K562 (cell line): ENCODE data around the gene NOD1. TPM values are rescaled to one million over a fixed set of nuclear protein-coding genes. Genes with fewer than 3 reads are reported as not detected.

Experiments
- ARID3A ChIP-seq: IDR thresholded peaks from 2 replicates; pipeline ENCODE4 v1.6.1; 2012; ENCODE audit warnings: low read depth, low read length, improper control_type of control experiment, borderline replicate concordance
- CREB1 ChIP-seq, 2 experiments: sonication (generic) in 1 of 2; formaldehyde crosslinking in 1 of 2; IDR thresholded peaks; 2 replicates each; pipeline versions ENCODE4 v1.6.1 to v1.8.0; 2012 to 2022; ENCODE audit warnings: inconsistent platforms in 1 of 2, mild to moderate bottlenecking in 1 of 2, missing genetic modification reagents in 1 of 2, moderate library complexity in 1 of 2
- EHMT2 ChIP-seq: fragments of 450-650 bp; IDR thresholded peaks from 2 replicates; pipeline ENCODE4 v1.6.1; 2018; ENCODE audit warnings: antibody characterized with exemption
- EP400 ChIP-seq: fragments of 450-650 bp; IDR thresholded peaks from 2 replicates; pipeline ENCODE4 v1.6.1; 2017; ENCODE audit warnings: antibody characterized with exemption, mild to moderate bottlenecking, moderate library complexity
- HNRNPH1 ChIP-seq: fragments of 200-400 bp; formaldehyde crosslinking; optimal IDR thresholded peaks from 2 replicates; pipeline ENCODE3; 2017; ENCODE audit warnings: low read depth, mild to moderate bottlenecking, low read length, moderate library complexity
- LCOR ChIP-seq: sonication (generic); formaldehyde crosslinking; IDR thresholded peaks from 2 replicates; pipeline ENCODE4 v1.8.0; 2022; ENCODE audit warnings: mild to moderate bottlenecking, missing genetic modification reagents
- MBD1 ChIP-seq: fragments of 250-450 bp; sonication (Bioruptor Pico); IDR thresholded peaks from 2 replicates; pipeline ENCODE4 v1.8.0; 2022; ENCODE audit warnings: inconsistent platforms
- POLR2AphosphoS5 ChIP-seq: IDR thresholded peaks from 2 replicates; pipeline ENCODE4 v1.6.1; 2011; ENCODE audit warnings: mild to moderate bottlenecking, low read depth, low read length, moderate library complexity; ENCODE audit not compliant: control insufficient read depth, insufficient read depth
- SIN3B ChIP-seq: fragments of 450-650 bp; IDR thresholded peaks from 2 replicates; pipeline ENCODE4 v1.6.1; 2017; ENCODE audit warnings: low read depth, mild to moderate bottlenecking, moderate library complexity
- TAF7 ChIP-seq: fragments of 450-650 bp; IDR thresholded peaks from 2 replicates; pipeline ENCODE4 v1.6.1; 2016; ENCODE audit warnings: missing genetic modification characterization, missing compliant biosample characterization
- THRA ChIP-seq: fragments of 450-650 bp; IDR thresholded peaks from 2 replicates; pipeline ENCODE4 v1.6.1; 2017; ENCODE audit warnings: mild to moderate bottlenecking, moderate library complexity
- ZBTB33 ChIP-seq: sonication (generic); formaldehyde crosslinking; IDR thresholded peaks from 2 replicates; pipeline ENCODE4 v1.8.1; 2023; ENCODE audit warnings: mild to moderate bottlenecking, missing genetic modification reagents
- ZBTB7A ChIP-seq: IDR thresholded peaks from 2 replicates; pipeline ENCODE4 v1.6.1; 2011; ENCODE audit warnings: low read depth, mild to moderate bottlenecking, low read length, moderate library complexity, borderline replicate concordance; ENCODE audit not compliant: control insufficient read depth
- ZFP30 ChIP-seq: fragments of 250-450 bp; sonication (Bioruptor Pico); IDR thresholded peaks from 2 replicates; pipeline ENCODE4 v1.8.0; 2022; ENCODE audit warnings: moderate library complexity, mild to moderate bottlenecking, inconsistent platforms, borderline replicate concordance
- ZFPM2 ChIP-seq: fragments of 250-450 bp; sonication (Bioruptor Pico); IDR thresholded peaks from 2 replicates; pipeline ENCODE4 v1.5.1; 2022; ENCODE audit warnings: mild to moderate bottlenecking
- ZNF23 ChIP-seq: fragments of 250-450 bp; sonication (Bioruptor Pico); IDR thresholded peaks from 2 replicates; pipeline ENCODE4 v1.4.0; 2020; ENCODE audit warnings: mild to moderate bottlenecking
- ZNF280B ChIP-seq: fragments of 250-450 bp; sonication (Bioruptor Pico); IDR thresholded peaks from 2 replicates; pipeline ENCODE4 v1.5.1; 2021; ENCODE audit warnings: mild to moderate bottlenecking
- ZNF695 ChIP-seq: fragments of 450-650 bp; formaldehyde crosslinking; IDR thresholded peaks from 2 replicates; pipeline ENCODE4 v1.4.0; 2020; ENCODE audit warnings: mild to moderate bottlenecking, moderate library complexity
- polyA plus RNA-seq, 8 experiments: library from polyadenylated mRNA; depleted of rRNA in 4 of 8; stranded (reverse) in 5 of 8; unstranded in 3 of 8; fragments of >200 nt; fragmentation: Nextera tagmentation in 2 of 8; fragmentation: Illumina TruSeq in 1 of 8; extraction: Ambion mirVana in 2 of 8; extraction: Trizol in 1 of 8; gene quantifications; 2 replicates each; pipeline versions ENCODE4 v1.2.1 to v1.2.3, GENCODE V29; 2011 to 2014; ENCODE audit warnings: inconsistent platforms in 1 of 8, missing spikeins in 1 of 8
- total RNA-seq, 7 experiments: library from RNA; depleted of rRNA in 6 of 7; stranded (reverse); fragments of >200 nt in 6 of 7; fragmentation: Illumina TruSeq in 2 of 7; extraction: Trizol in 2 of 7; gene quantifications; 2 replicates each; pipeline versions ENCODE4 v1.2.1 to v1.2.3, GENCODE V29; 2011 to 2021; ENCODE audit warnings: low replicate concordance in 1 of 7

The NOD1 gene
- total and polyA plus RNA-seq, 9 of the 15 experiments (the other 6 are each of a cell fraction or from before 2014, with no cell fraction given): 0.34 to 7.1 (median 4.7) TPM

- TF ChIP-seq ARID3A: no peak
- no peak for TF ChIP-seq MBD1 (CRISPR knock-in tag)
- no peak for TF ChIP-seq ZFPM2 (CRISPR knock-in tag)
- peak; percentile 41; the same call in 1 of the 2 replicates for TF ChIP-seq CREB1 (IDR thresholded peaks at IDR 0.05)
- TF ChIP-seq CREB1 (CRISPR knock-in tag; IDR thresholded peaks at IDR 0.05): peak; percentile 61
- no peak for TF ChIP-seq ZFP30 (CRISPR knock-in tag)
- no peak; the same call in 1 of the 2 replicates for TF ChIP-seq ZBTB33 (CRISPR knock-in tag)
- no peak for TF ChIP-seq ZNF695 (CRISPR knock-in tag)
- no peak for TF ChIP-seq HNRNPH1
- no peak for TF ChIP-seq THRA
- peak; percentile 36 for TF ChIP-seq SIN3B
- TF ChIP-seq POLR2AphosphoS5: peak; percentile 83
- TF ChIP-seq LCOR (CRISPR knock-in tag): peak; percentile 76; the same call in 1 of the 2 replicates
- no peak for TF ChIP-seq ZNF280B (CRISPR knock-in tag)
- peak; percentile 91 for TF ChIP-seq EP400
- no peak for TF ChIP-seq EHMT2
- TF ChIP-seq ZNF23 (CRISPR knock-in tag): no peak
- peak; percentile 73; the same call in 1 of the 2 replicates for TF ChIP-seq ZBTB7A
- 0 out of 2 replicates have a peak, but pooled peaks have one; percentile 10 for TF ChIP-seq TAF7 (tag)
Observed at GRCh38 chr7:30504301-30505173, 26.0 kb upstream of the NOD1 start, which contains the start of gene GGCT (continued).
